ENCODE results near the gene LIMS2.

LIMS2 gene

DNA sequence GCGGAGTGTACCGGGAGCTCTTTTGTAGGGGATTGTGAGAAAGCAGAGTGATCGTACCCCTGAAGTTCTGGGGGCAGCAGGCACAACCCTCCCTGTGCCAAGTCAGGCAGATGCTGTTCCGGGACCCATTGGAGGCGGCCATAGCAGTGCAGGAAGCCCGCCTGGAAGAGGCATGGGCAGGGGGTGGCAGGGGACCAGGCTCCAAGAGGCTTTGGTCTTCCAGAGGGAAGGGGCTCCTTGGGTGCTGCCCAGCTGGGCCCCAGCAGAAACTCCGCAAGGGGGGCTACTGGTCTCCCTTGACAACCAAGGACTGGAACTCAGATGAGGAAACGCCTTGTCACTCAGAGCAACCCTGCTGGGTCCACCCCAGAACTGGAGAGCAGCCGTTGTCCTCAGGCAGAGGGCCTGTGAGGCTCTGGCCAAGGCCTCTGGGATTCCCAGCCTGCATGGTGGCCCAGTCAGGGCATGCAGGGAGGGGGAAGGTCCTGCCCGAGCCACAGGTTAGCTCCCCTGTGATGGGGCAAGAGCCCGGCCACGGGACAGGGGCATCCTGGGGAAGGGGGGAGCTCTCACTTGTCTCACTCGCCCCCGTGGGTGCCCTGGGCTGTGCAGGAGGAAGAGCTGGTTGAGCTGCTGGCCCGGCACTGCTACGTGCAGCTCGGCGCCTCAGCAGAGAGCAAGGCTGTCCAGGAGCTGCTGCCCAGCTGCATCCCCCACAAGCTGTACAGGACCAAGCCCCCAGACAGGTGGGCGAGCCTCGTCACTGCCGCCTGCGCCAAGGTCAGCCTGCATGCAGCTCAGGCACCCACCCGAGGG lies 50.4 kb downstream of the LIMS2 start:
- Histone ChIP-seq H3K4me1 (ENCODE audit: control insufficient read depth, insufficient read depth, low read length) (no peaks in the 10 kb centered on the region), H3K9me3 (ENCODE audit: control insufficient read depth, insufficient read depth, low read depth, low read length) (no peaks in the 10 kb centered on the region), H3K4me3 (ENCODE audit: low read depth, low read length) (no peak overlapping the region), H3K36me3 (ENCODE audit: control insufficient read depth in 2 of 2, insufficient read depth in 1 of 2, low read length in 2 of 2) (no peaks in the 10 kb centered on the region), H3K27ac (ENCODE audit: extremely low read depth, low read depth, low read length) (no peak overlapping the region)
- POLR2A ChIA-PET = no interaction called here
- TF ChIP-seq ZNF423 (tag by site-specific recombination; IDR thresholded peaks at IDR 0.05) = no peak
- TF ChIP-seq, protein P1, sequence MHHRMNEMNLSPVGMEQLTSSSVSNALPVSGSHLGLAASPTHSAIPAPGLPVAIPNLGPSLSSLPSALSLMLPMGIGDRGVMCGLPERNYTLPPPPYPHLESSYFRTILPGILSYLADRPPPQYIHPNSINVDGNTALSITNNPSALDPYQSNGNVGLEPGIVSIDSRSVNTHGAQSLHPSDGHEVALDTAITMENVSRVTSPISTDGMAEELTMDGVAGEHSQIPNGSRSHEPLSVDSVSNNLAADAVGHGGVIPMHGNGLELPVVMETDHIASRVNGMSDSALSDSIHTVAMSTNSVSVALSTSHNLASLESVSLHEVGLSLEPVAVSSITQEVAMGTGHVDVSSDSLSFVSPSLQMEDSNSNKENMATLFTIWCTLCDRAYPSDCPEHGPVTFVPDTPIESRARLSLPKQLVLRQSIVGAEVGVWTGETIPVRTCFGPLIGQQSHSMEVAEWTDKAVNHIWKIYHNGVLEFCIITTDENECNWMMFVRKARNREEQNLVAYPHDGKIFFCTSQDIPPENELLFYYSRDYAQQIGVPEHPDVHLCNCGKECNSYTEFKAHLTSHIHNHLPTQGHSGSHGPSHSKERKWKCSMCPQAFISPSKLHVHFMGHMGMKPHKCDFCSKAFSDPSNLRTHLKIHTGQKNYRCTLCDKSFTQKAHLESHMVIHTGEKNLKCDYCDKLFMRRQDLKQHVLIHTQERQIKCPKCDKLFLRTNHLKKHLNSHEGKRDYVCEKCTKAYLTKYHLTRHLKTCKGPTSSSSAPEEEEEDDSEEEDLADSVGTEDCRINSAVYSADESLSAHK (tag by site-specific recombination; IDR thresholded peaks at IDR 0.05) = no peak
- TF ChIP-seq, protein P2, sequence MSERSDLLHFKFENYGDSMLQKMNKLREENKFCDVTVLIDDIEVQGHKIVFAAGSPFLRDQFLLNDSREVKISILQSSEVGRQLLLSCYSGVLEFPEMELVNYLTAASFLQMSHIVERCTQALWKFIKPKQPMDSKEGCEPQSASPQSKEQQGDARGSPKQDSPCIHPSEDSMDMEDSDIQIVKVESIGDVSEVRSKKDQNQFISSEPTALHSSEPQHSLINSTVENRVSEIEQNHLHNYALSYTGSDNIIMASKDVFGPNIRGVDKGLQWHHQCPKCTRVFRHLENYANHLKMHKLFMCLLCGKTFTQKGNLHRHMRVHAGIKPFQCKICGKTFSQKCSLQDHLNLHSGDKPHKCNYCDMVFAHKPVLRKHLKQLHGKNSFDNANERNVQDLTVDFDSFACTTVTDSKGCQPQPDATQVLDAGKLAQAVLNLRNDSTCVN (tag by site-specific recombination; optimal IDR thresholded peaks at IDR 0.05) = no peak
- CTCF ChIA-PET = no interaction called here

DNA sequence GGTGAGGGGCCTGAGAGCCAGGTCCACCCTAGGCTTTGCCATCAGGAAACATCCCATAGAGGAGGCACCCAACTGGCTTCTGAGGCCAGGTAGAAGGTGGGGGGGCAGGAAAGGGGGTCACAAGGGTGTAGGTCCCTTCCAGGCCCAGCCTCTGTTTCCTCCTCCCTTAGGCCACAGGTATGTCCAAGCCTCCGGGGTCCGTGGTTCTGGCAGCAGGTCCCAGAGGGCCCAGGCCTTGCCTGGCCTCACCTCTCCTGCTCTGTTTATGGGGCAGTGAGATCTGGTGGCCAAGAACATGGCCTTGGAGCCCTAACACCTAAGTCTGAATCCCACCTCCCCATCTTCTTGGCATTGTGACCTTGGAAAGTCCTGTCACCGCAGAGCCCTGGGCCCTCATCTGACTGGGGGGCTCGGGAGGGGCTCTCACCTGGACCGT lies 51.0 kb downstream of the LIMS2 start:
- ChIA-PET CTCF (no interaction called here), POLR2A (no interaction called here)
- Histone ChIP-seq H3K9me3 (ENCODE audit: control insufficient read depth, insufficient read depth, low read depth, low read length) (no peaks in the 10 kb centered on the region), H3K27ac (ENCODE audit: extremely low read depth, low read depth, low read length) (no peak overlapping the region), H3K4me1 (ENCODE audit: control insufficient read depth, insufficient read depth, low read length) (no peaks in the 10 kb centered on the region), H3K36me3 (ENCODE audit: control insufficient read depth in 2 of 2, insufficient read depth in 1 of 2, low read length in 2 of 2) (no peaks in the 10 kb centered on the region), H3K4me3 (ENCODE audit: low read depth, low read length) (no peak overlapping the region)
- no peak for TF ChIP-seq ZNF658 (tag by site-specific recombination; IDR thresholded peaks at IDR 0.05)
- TF ChIP-seq ZFHX2 (tag by site-specific recombination; conservative IDR thresholded peaks at IDR 0.05) = no peak
- TF ChIP-seq ZNF830 (tag by site-specific recombination; IDR thresholded peaks at IDR 0.05; ENCODE audit: low read depth) = no peak
- TF ChIP-seq ZNF174 (tag by site-specific recombination; IDR thresholded peaks at IDR 0.05) = no peak
- no peak for TF ChIP-seq ZNF433 (tag by site-specific recombination; IDR thresholded peaks at IDR 0.05; ENCODE audit: low read depth)
- TF ChIP-seq ZNF621 (tag by site-specific recombination; IDR thresholded peaks at IDR 0.05) = no peak
- no peak for TF ChIP-seq SALL2 (tag by site-specific recombination; IDR thresholded peaks at IDR 0.05; ENCODE audit: borderline replicate concordance)
- TF ChIP-seq ZNF768 (tag by site-specific recombination; IDR thresholded peaks at IDR 0.05) = no peak
- no peak for TF ChIP-seq ZNF529 (tag by site-specific recombination; IDR thresholded peaks at IDR 0.05; ENCODE audit: insufficient replicate concordance)
- TF ChIP-seq ZNF146 (tag by site-specific recombination; IDR thresholded peaks at IDR 0.05) = no peak
- TF ChIP-seq, protein P3, sequence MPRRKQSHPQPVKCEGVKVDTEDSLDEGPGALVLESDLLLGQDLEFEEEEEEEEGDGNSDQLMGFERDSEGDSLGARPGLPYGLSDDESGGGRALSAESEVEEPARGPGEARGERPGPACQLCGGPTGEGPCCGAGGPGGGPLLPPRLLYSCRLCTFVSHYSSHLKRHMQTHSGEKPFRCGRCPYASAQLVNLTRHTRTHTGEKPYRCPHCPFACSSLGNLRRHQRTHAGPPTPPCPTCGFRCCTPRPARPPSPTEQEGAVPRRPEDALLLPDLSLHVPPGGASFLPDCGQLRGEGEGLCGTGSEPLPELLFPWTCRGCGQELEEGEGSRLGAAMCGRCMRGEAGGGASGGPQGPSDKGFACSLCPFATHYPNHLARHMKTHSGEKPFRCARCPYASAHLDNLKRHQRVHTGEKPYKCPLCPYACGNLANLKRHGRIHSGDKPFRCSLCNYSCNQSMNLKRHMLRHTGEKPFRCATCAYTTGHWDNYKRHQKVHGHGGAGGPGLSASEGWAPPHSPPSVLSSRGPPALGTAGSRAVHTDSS (tag by site-specific recombination; IDR thresholded peaks at IDR 0.05) = no peak
- no peak for TF ChIP-seq ZNF140 (tag by site-specific recombination; IDR thresholded peaks at IDR 0.05)
- no peak for TF ChIP-seq ZNF112 (tag by site-specific recombination; IDR thresholded peaks at IDR 0.05)
- TF ChIP-seq, protein P4, sequence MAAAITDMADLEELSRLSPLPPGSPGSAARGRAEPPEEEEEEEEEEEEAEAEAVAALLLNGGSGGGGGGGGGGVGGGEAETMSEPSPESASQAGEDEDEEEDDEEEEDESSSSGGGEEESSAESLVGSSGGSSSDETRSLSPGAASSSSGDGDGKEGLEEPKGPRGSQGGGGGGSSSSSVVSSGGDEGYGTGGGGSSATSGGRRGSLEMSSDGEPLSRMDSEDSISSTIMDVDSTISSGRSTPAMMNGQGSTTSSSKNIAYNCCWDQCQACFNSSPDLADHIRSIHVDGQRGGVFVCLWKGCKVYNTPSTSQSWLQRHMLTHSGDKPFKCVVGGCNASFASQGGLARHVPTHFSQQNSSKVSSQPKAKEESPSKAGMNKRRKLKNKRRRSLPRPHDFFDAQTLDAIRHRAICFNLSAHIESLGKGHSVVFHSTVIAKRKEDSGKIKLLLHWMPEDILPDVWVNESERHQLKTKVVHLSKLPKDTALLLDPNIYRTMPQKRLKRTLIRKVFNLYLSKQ (tag by site-specific recombination; IDR thresholded peaks at IDR 0.05; ENCODE audit: borderline replicate concordance) = no peak
- TF ChIP-seq ZNF664 (tag by site-specific recombination; IDR thresholded peaks at IDR 0.05) = no peak
- no peak for TF ChIP-seq ZNF558 (tag by site-specific recombination; IDR thresholded peaks at IDR 0.05)
- TF ChIP-seq, protein P5, sequence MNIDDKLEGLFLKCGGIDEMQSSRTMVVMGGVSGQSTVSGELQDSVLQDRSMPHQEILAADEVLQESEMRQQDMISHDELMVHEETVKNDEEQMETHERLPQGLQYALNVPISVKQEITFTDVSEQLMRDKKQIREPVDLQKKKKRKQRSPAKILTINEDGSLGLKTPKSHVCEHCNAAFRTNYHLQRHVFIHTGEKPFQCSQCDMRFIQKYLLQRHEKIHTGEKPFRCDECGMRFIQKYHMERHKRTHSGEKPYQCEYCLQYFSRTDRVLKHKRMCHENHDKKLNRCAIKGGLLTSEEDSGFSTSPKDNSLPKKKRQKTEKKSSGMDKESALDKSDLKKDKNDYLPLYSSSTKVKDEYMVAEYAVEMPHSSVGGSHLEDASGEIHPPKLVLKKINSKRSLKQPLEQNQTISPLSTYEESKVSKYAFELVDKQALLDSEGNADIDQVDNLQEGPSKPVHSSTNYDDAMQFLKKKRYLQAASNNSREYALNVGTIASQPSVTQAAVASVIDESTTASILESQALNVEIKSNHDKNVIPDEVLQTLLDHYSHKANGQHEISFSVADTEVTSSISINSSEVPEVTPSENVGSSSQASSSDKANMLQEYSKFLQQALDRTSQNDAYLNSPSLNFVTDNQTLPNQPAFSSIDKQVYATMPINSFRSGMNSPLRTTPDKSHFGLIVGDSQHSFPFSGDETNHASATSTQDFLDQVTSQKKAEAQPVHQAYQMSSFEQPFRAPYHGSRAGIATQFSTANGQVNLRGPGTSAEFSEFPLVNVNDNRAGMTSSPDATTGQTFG (tag by site-specific recombination; IDR thresholded peaks at IDR 0.05; ENCODE audit: borderline replicate concordance) = no peak
- TF ChIP-seq ZNF837 (tag by site-specific recombination; IDR thresholded peaks at IDR 0.05) = no peak
- no peak for TF ChIP-seq ZNF596 (tag by site-specific recombination; IDR thresholded peaks at IDR 0.05)
- TF ChIP-seq, protein P6, sequence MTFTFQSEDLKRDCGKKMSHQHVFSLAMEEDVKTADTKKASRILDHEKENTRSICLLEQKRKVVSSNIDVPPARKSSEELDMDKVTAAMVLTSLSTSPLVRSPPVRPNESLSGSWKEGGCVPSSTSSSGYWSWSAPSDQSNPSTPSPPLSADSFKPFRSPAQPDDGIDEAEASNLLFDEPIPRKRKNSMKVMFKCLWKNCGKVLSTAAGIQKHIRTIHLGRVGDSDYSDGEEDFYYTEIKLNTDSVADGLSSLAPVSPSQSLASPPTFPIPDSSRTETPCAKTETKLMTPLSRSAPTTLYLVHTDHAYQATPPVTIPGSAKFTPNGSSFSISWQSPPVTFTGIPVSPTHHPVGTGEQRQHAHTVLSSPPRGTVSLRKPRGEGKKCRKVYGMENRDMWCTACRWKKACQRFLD (tag by site-specific recombination; IDR thresholded peaks at IDR 0.05) = no peak

Data from HEK293 (cell line).